Endothelial cell of umbilical vein (primary cell): ENCODE measurements around the gene WNT9A. TPM values are rescaled to one million over a fixed set of nuclear protein-coding genes. Genes with fewer than 3 reads are reported as not detected.

Experiments
- BruUV-seq: library from RNA; stranded (reverse); fragments of 400-500 nt; replicated peaks from 2 replicates; lab custom pipeline; 2021; lab: Mats Ljungman, UMichigan
- CTCF ChIA-PET: fragments of 300-600, 350-600 bp; sonication (Branson Sonifier 250); formaldehyde crosslinking; loops from one replicate; lab custom pipeline; 2021; ENCODE audit warnings: antibody characterized with exemption, inconsistent platforms; lab: Charles Lee
- POLR2A ChIA-PET: fragments of 300-600, 350-600 bp; sonication (Branson Sonifier 250); formaldehyde crosslinking; loops from one replicate; lab custom pipeline; 2021; ENCODE audit warnings: antibody characterized with exemption, inconsistent platforms; lab: Charles Lee
- DNase-seq: peaks from one replicate; pipeline ENCODE4 v3.0.0-alpha.2; 2011; ENCODE audit warnings: low read depth, low spot score
- FAIRE-seq: peaks from 2 replicates; lab custom pipeline; 2011; peaks lifted over from hg19 to GRCh38; lab: Jason Lieb, UNC
- H2AFZ ChIP-seq: 2 replicates; pipeline ENCODE4 v1.6.0; 2012; ENCODE audit warnings: low read depth, low read length, control low read depth, inconsistent platforms
- H3K27ac ChIP-seq: 2 replicates; pipeline ENCODE4 v1.5.1; 2011; ENCODE audit warnings: low read depth, mild to moderate bottlenecking, control low read depth, low read length, moderate library complexity; ENCODE audit not compliant: insufficient read depth
- H3K27me3 ChIP-seq, 2 experiments: 2 replicates each; pipeline versions ENCODE4 v1.6.0 to v1.6.1; 2011; ENCODE audit warnings: low read length in 2 of 2, mixed read lengths in 1 of 2; ENCODE audit not compliant: control insufficient read depth in 2 of 2, insufficient read depth in 2 of 2
- H3K36me3 ChIP-seq, 2 experiments: 2 replicates in 1 of 2; 3 replicates in 1 of 2; pipeline ENCODE4 v1.5.1; 2011; ENCODE audit warnings: low read length in 2 of 2, mild to moderate bottlenecking in 1 of 2, moderate library complexity in 1 of 2; ENCODE audit not compliant: control insufficient read depth in 2 of 2, insufficient read depth in 2 of 2; ENCODE audit errors: extremely low read depth in 1 of 2
- H3K4me1 ChIP-seq: 3 replicates; pipeline ENCODE4 v1.5.1; 2011; ENCODE audit warnings: mild to moderate bottlenecking, low read length; ENCODE audit not compliant: control insufficient read depth, insufficient read depth; ENCODE audit errors: extremely low read depth
- H3K4me2 ChIP-seq: 2 replicates; pipeline ENCODE4 v1.6.1; 2011; ENCODE audit warnings: low read length, control low read depth, mixed read lengths; ENCODE audit not compliant: insufficient read depth
- H3K4me3 ChIP-seq, 3 experiments: fragments of 200-600 bp in 1 of 3; sonication (generic), shearing (Covaris generic) in 1 of 3; replicated peaks in 1 of 3; 2 replicates each; pipeline ENCODE4 v1.5.1; 2011 to 2016; ENCODE audit warnings: control low read depth in 3 of 3, low read length in 3 of 3, mild to moderate bottlenecking in 2 of 3, inconsistent platforms in 1 of 3, low read depth in 1 of 3, moderate library complexity in 1 of 3; ENCODE audit not compliant: insufficient read depth in 1 of 3
- H3K79me2 ChIP-seq: 2 replicates; pipeline ENCODE4 v1.6.0; 2012; ENCODE audit warnings: low read length, inconsistent platforms; ENCODE audit not compliant: control insufficient read depth, insufficient read depth
- H3K9ac ChIP-seq: replicated peaks from 2 replicates; pipeline ENCODE3; 2011; ENCODE audit warnings: low read length, control low read depth; ENCODE audit not compliant: insufficient read depth; ENCODE audit errors: extremely low read depth
- H3K9me1 ChIP-seq: replicated peaks from 3 replicates; pipeline ENCODE4 v1.6.0; 2011; ENCODE audit warnings: mild to moderate bottlenecking, low read length; ENCODE audit not compliant: control insufficient read depth, insufficient read depth; ENCODE audit errors: extremely low read depth
- H3K9me3 ChIP-seq: replicated peaks from 2 replicates; pipeline ENCODE4 v1.5.1; 2012; ENCODE audit warnings: low read length, inconsistent platforms; ENCODE audit not compliant: control insufficient read depth, insufficient read depth
- H4K20me1 ChIP-seq: replicated peaks from 2 replicates; pipeline ENCODE3; 2011; ENCODE audit warnings: mild to moderate bottlenecking, low read length; ENCODE audit not compliant: control insufficient read depth, insufficient read depth; ENCODE audit errors: extremely low read depth
- EZH2 ChIP-seq: IDR thresholded peaks from 2 replicates; pipeline ENCODE4 v1.6.1; 2012; ENCODE audit warnings: borderline replicate concordance, low read depth, mild to moderate bottlenecking, moderate library complexity, low read length, inconsistent platforms; ENCODE audit not compliant: severe bottlenecking
- FOS ChIP-seq: IDR thresholded peaks from 2 replicates; pipeline ENCODE4 v1.6.1; 2011; ENCODE audit warnings: mild to moderate bottlenecking, low read length, moderate library complexity, borderline replicate concordance; ENCODE audit not compliant: insufficient read depth
- GATA2 ChIP-seq: IDR thresholded peaks from 2 replicates; pipeline ENCODE4 v1.7.0; 2011; ENCODE audit warnings: low read depth, mild to moderate bottlenecking, moderate library complexity, mixed read lengths, low read length; ENCODE audit not compliant: insufficient read length, insufficient read depth
- JUN ChIP-seq: IDR thresholded peaks from 2 replicates; pipeline ENCODE4 v1.6.1; 2011; ENCODE audit warnings: borderline replicate concordance, low read depth; ENCODE audit not compliant: insufficient read length, insufficient read depth
- MAX ChIP-seq: IDR thresholded peaks from 2 replicates; pipeline ENCODE4 v1.6.1; 2011; ENCODE audit not compliant: insufficient read depth, insufficient read length
- MYC ChIP-seq: IDR thresholded peaks from one replicate; pipeline ENCODE4 v1.6.1; 2011; ENCODE audit warnings: mild to moderate bottlenecking, low read depth, low read length
- POLR2A ChIP-seq: IDR thresholded peaks from 2 replicates; pipeline ENCODE4 v1.6.1; 2012; ENCODE audit warnings: low read depth, mild to moderate bottlenecking, control low read depth, low read length
- POLR2AphosphoS5 ChIP-seq: IDR thresholded peaks from 2 replicates; pipeline ENCODE4 v1.6.1; 2012; ENCODE audit warnings: low read depth, mild to moderate bottlenecking, control low read depth, low read length, moderate library complexity; ENCODE audit not compliant: insufficient read depth
- dilution Hi-C: fragments of 300-500 bp; cut with MboI; formaldehyde crosslinking; loops from one replicate; pipeline ENCODE4 v1.15.0; 2019; ENCODE audit warnings: low sequenced_read_pairs; ENCODE audit not compliant: extremely low pct_ligation_motif_present
- intact Hi-C: fragments of 100-400 bp; cut with micrococcal nuclease; formaldehyde crosslinking; loops from one replicate; pipeline ENCODE4 v1.10.0; 2022
- polyA plus RNA-seq, 4 experiments: library from polyadenylated mRNA; depleted of rRNA in 3 of 4; stranded (reverse) in 3 of 4; unstranded in 1 of 4; fragments of >200 nt; gene quantifications; 2 replicates each; pipeline versions ENCODE4 v1.2.1 to v1.2.3, GENCODE V29; 2011 to 2012; ENCODE audit warnings: missing spikeins in 1 of 4
- total RNA-seq: library from RNA; stranded (reverse); gene quantifications from 2 replicates; pipeline ENCODE4 v1.2.3, GENCODE V29; 2021
- TF ChIP-seq, protein P1 (sequence below), 2 donors: IDR thresholded peaks; 1 replicate in 1 of 2; 2 replicates in 1 of 2; pipeline ENCODE4 v1.5.1; 2011; ENCODE audit warnings: low read length in 2 of 2, mild to moderate bottlenecking in 2 of 2, moderate library complexity in 2 of 2, control low read depth in 1 of 2, inconsistent platforms in 1 of 2, low read depth in 1 of 2; ENCODE audit not compliant: insufficient read depth in 1 of 2; ENCODE audit errors: extremely low read depth in 1 of 2

WNT9A gene
- total and polyA plus RNA-seq, 2 donors (not counting 3 experiments of a cell fraction or from before 2014, with no cell fraction given) = 5.4 to 6.2 TPM

DNA sequence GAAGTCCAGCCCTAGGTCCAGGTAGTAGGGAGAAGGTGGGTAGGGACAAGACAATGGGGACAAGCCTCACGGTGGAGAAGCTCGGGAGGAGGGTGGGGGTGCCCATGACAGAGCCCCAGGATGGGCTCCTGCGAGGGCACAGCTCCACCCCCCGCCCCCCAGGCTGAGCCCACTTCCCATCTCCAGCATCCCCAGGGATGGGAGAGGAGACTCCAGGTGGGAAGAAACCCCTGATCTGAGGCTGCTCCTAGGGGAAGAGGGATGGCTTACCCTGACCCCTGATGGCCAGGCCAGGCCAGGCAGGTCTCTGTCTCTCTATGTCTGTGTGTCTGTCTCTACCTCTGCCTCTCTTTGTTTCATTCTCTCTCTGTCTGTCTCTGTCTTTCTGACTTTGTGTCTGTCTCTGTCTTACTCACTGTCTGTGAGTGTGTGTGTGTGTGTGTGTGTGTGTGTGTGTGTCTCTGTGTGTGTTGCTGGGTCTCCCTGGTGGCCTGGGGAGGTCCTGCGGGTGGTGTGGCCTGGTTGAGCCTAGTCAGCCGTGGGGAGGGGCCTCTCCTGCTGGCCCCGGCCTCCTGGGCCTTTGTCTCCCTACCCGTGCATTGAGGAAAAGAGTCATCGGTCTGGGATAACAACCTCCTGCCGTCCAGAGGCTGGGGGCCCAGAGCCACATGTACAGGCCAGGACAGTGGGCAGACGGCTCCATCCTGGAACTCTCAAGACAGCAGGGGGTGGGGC lies 45.7 kb downstream of the WNT9A start:
- DNase-seq = no peak
- no peaks in the 10 kb centered on the region for H3K36me3 ChIP-seq
- BruUV-seq = no TSS peak
- no peaks in the 10 kb centered on the region for H4K20me1 ChIP-seq
- H3K4me1 ChIP-seq = no peaks in the 10 kb centered on the region
- H3K4me2 ChIP-seq = no peak overlapping the region
- H3K4me3 ChIP-seq = no peak overlapping the region
- H3K27me3 ChIP-seq = no peaks in the 10 kb centered on the region
- TF ChIP-seq MYC (no peak), EZH2 (no peak), FOS (no peak), MAX (no peak), POLR2A (no peak), JUN (no peak), GATA2 (no peak), POLR2AphosphoS5 (no peak)
- TF ChIP-seq, protein P1, sequence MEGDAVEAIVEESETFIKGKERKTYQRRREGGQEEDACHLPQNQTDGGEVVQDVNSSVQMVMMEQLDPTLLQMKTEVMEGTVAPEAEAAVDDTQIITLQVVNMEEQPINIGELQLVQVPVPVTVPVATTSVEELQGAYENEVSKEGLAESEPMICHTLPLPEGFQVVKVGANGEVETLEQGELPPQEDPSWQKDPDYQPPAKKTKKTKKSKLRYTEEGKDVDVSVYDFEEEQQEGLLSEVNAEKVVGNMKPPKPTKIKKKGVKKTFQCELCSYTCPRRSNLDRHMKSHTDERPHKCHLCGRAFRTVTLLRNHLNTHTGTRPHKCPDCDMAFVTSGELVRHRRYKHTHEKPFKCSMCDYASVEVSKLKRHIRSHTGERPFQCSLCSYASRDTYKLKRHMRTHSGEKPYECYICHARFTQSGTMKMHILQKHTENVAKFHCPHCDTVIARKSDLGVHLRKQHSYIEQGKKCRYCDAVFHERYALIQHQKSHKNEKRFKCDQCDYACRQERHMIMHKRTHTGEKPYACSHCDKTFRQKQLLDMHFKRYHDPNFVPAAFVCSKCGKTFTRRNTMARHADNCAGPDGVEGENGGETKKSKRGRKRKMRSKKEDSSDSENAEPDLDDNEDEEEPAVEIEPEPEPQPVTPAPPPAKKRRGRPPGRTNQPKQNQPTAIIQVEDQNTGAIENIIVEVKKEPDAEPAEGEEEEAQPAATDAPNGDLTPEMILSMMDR (IDR thresholded peaks at IDR 0.05; ENCODE audit: extremely low read depth in 1 of 2, insufficient read depth in 1 of 2, low read depth in 1 of 2, low read length in 2 of 2) = no peak
- no peak for FAIRE-seq
- intact Hi-C loops (no loop called here), dilution Hi-C loops (no loop called here)
- no peak overlapping the region for H2AFZ ChIP-seq
- H3K9me3 ChIP-seq = no peaks in the 10 kb centered on the region
- no peak overlapping the region for H3K27ac ChIP-seq
- H3K9me1 ChIP-seq = no peaks in the 10 kb centered on the region
- ChIA-PET POLR2A (no interaction called here), CTCF (no interaction called here)
- H3K9ac ChIP-seq = no peak overlapping the region
- H3K79me2 ChIP-seq = no peaks in the 10 kb centered on the region
